Measurements from ENCODE around the gene CCDC6.

GRCh38 chr10:59917922-59918321 lies 11.6 kb upstream of the CCDC6 start:
- no peak for TF ChIP-seq CTCF (IDR thresholded peaks at IDR 0.05 in 2 of 3, conservative IDR thresholded peaks at IDR 0.05 in 1 of 3; ENCODE audit: borderline replicate concordance in 1 of 3, insufficient read depth in 1 of 3, low read depth in 2 of 3, low read length in 2 of 3)
- no peak for TF ChIP-seq ZNF274 (IDR thresholded peaks at IDR 0.05; ENCODE audit: low read depth, low read length)
- TF ChIP-seq EZH2 (IDR thresholded peaks at IDR 0.05) = no peak
- TF ChIP-seq CEBPB (IDR thresholded peaks at IDR 0.05; ENCODE audit: low read depth) = no peak
- TF ChIP-seq SP1 (IDR thresholded peaks at IDR 0.05; ENCODE audit: low read depth) = no peak
- TF ChIP-seq EGR1 (IDR thresholded peaks at IDR 0.05; ENCODE audit: low read depth) = no peak
- no peak for TF ChIP-seq POLR2A (IDR thresholded peaks at IDR 0.05; ENCODE audit: borderline replicate concordance, extremely low read depth, insufficient read depth, insufficient read length)
- TF ChIP-seq CBX3 (IDR thresholded peaks at IDR 0.05; ENCODE audit: low read depth) = no peak
